Measurements from ENCODE around the gene FGF12.

The FGF12 gene

DNA sequence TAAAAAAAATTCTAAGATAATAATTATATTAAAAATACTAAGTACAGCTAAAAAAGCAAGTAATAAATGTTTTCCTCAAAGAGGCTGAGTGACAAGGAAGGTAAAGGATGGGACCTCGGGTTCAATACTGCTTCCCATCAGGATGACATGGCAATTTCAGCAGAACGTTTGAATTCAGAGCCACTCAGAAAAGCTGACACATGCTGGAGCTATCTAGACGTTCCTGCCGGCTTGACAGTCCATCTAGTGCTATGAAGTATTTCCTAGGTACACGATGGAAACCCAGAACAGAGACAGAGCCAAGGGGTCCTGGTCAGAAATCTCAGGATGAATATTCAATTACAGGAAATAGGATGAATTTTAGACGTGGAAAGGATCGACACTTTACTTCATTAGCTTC, 361.8 kb downstream of the FGF12 start:
- Histone ChIP-seq H3K4me2 (ENCODE audit: low read depth, low read length, poor library complexity, severe bottlenecking) (no peak overlapping the region), H3K9ac (ENCODE audit: low read length) (no peak overlapping the region)
- no peak for TF ChIP-seq EZH2phosphoT487 (conservative IDR thresholded peaks at IDR 0.05; ENCODE audit: low read length)
- TF ChIP-seq, protein P1, sequence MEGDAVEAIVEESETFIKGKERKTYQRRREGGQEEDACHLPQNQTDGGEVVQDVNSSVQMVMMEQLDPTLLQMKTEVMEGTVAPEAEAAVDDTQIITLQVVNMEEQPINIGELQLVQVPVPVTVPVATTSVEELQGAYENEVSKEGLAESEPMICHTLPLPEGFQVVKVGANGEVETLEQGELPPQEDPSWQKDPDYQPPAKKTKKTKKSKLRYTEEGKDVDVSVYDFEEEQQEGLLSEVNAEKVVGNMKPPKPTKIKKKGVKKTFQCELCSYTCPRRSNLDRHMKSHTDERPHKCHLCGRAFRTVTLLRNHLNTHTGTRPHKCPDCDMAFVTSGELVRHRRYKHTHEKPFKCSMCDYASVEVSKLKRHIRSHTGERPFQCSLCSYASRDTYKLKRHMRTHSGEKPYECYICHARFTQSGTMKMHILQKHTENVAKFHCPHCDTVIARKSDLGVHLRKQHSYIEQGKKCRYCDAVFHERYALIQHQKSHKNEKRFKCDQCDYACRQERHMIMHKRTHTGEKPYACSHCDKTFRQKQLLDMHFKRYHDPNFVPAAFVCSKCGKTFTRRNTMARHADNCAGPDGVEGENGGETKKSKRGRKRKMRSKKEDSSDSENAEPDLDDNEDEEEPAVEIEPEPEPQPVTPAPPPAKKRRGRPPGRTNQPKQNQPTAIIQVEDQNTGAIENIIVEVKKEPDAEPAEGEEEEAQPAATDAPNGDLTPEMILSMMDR (IDR thresholded peaks at IDR 0.05; ENCODE audit: insufficient read depth, low read length, poor library complexity, severe bottlenecking): no peak

DNA sequence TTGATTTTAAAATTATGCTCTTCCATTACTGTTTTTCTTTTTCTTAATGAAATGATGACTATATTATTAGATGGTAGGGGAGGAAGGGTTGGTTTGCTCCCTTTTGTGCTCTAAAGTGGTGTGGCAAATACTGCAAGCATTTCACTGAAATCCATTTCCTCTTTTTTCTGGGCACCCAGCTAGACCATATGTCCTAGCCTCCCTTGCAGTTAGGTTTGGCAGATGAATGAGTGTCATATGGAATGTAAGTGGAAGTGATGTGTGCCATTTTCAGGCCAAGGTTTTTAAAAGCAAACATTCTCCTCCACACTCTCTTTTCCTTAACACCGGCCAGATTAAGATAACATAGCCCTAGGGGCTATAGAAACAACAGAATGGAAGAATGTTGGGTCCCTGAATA, 363.0 kb downstream of the FGF12 start:
- no peaks in the 10 kb centered on the region for H3K27me3 ChIP-seq (ENCODE audit: low read length)
- no peaks in the 10 kb centered on the region for H3K36me3 ChIP-seq (ENCODE audit: low read length)
- H2AFZ ChIP-seq (ENCODE audit: low read depth, low read length, severe bottlenecking): no peak overlapping the region
- H3K9ac ChIP-seq (ENCODE audit: low read length): no peak overlapping the region
- H3K79me2 ChIP-seq (ENCODE audit: insufficient read depth, low read length): no peaks in the 10 kb centered on the region
- H3K4me3 ChIP-seq (ENCODE audit: insufficient read depth, low read length, poor library complexity, severe bottlenecking): no peak overlapping the region
- H3K9me3 ChIP-seq (ENCODE audit: insufficient read depth, low read length): no peaks in the 10 kb centered on the region
- TF ChIP-seq, protein P1 (IDR thresholded peaks at IDR 0.05; ENCODE audit: insufficient read depth, low read length, poor library complexity, severe bottlenecking): no peak
- TF ChIP-seq EZH2phosphoT487 (conservative IDR thresholded peaks at IDR 0.05; ENCODE audit: low read length): no peak
- H3K4me2 ChIP-seq (ENCODE audit: low read depth, low read length, poor library complexity, severe bottlenecking): no peak overlapping the region
- H3K27ac ChIP-seq (ENCODE audit: low read depth, low read length): no peak overlapping the region
- no peaks in the 10 kb centered on the region for H3F3A ChIP-seq (ENCODE audit: insufficient read depth)
- no peaks in the 10 kb centered on the region for H3K9me2 ChIP-seq (replicated peaks; ENCODE audit: insufficient read depth, low read length)
- H4K20me1 ChIP-seq (ENCODE audit: low read depth, low read length): no peaks in the 10 kb centered on the region

More for the DNA sequence above, 361.8 kb downstream of the FGF12 start:
- no peaks in the 10 kb centered on the region for H4K20me1 ChIP-seq (ENCODE audit: low read depth, low read length)
- H3K27ac ChIP-seq (ENCODE audit: low read depth, low read length): no peak overlapping the region
- H3F3A ChIP-seq (ENCODE audit: insufficient read depth): no peaks in the 10 kb centered on the region
- no peak overlapping the region for H2AFZ ChIP-seq (ENCODE audit: low read depth, low read length, severe bottlenecking)
- H3K79me2 ChIP-seq (ENCODE audit: insufficient read depth, low read length): no peaks in the 10 kb centered on the region
- no peaks in the 10 kb centered on the region for H3K27me3 ChIP-seq (ENCODE audit: low read length)
- H3K4me3 ChIP-seq (ENCODE audit: insufficient read depth, low read length, poor library complexity, severe bottlenecking): no peak overlapping the region
- no peaks in the 10 kb centered on the region for H3K9me3 ChIP-seq (ENCODE audit: insufficient read depth, low read length)
- no peaks in the 10 kb centered on the region for H3K36me3 ChIP-seq (ENCODE audit: low read length)
- H3K9me2 ChIP-seq (replicated peaks; ENCODE audit: insufficient read depth, low read length): no peaks in the 10 kb centered on the region

DNA sequence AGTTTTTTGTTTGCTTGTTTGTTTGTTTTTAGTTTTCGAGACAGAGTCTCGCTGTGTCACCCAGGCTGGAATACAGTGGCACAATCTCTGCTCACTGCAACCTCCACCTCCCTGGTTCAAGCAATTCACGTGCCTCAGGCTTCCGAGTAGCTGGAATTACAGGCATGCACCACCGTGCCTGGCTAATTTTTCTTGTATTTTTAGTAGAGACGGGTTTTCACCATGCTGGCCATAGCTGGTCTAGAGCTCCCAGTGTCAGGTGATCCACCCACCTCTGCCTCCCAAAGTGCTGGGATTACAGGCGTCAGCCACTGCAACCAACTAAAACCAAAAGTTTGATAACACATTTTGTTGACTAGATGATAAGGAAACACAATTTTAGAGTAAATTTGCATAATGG, 372.7 kb downstream of the FGF12 start:
- Histone ChIP-seq H3F3A (ENCODE audit: insufficient read depth) (no peaks in the 10 kb centered on the region), H3K79me2 (ENCODE audit: insufficient read depth, low read length) (no peaks in the 10 kb centered on the region), H3K4me3 (ENCODE audit: insufficient read depth, low read length, poor library complexity, severe bottlenecking) (no peak overlapping the region), H3K27me3 (ENCODE audit: low read length) (no peaks in the 10 kb centered on the region), H3K27ac (ENCODE audit: low read depth, low read length) (no peak overlapping the region), H3K36me3 (ENCODE audit: low read length) (no peaks in the 10 kb centered on the region), H3K9ac (ENCODE audit: low read length) (no peak overlapping the region), H4K20me1 (ENCODE audit: low read depth, low read length) (no peaks in the 10 kb centered on the region), H3K9me3 (ENCODE audit: insufficient read depth, low read length) (no peaks in the 10 kb centered on the region), H3K4me2 (ENCODE audit: low read depth, low read length, poor library complexity, severe bottlenecking) (no peak overlapping the region), H2AFZ (ENCODE audit: low read depth, low read length, severe bottlenecking) (no peak overlapping the region), H3K9me2 (replicated peaks; ENCODE audit: insufficient read depth, low read length) (no peaks in the 10 kb centered on the region)
- no peak for TF ChIP-seq EZH2phosphoT487 (conservative IDR thresholded peaks at IDR 0.05; ENCODE audit: low read length)
- TF ChIP-seq, protein P1 (IDR thresholded peaks at IDR 0.05; ENCODE audit: insufficient read depth, low read length, poor library complexity, severe bottlenecking): no peak

Data from SU-DHL-6 (cell line).